Fibroblast of the aortic adventitia (primary cell): ENCODE data around the gene ZMYND12. TPM values are rescaled to one million over a fixed set of nuclear protein-coding genes. Genes with fewer than 3 reads are reported as not detected.

Experiments
- DNase-seq: peaks from one replicate; pipeline ENCODE4 v3.0.0-alpha.2; 2010; ENCODE audit warnings: low read depth
- H3K4me3 ChIP-seq: 2 replicates; pipeline ENCODE4 v1.5.1; 2011; ENCODE audit warnings: low read depth, mild to moderate bottlenecking, control low read depth, low read length, moderate library complexity
- small RNA-seq: library from RNA; depleted of rRNA; stranded (forward); fragments of <200 nt; gene quantifications from one replicate; pipeline ENCODE3, GENCODE V24; 2012
- total RNA-seq: library from RNA; depleted of rRNA; stranded (reverse); fragments of >200 nt; gene quantifications from 2 replicates; pipeline ENCODE4 v1.2.3, GENCODE V29; 2012; ENCODE audit warnings: low replicate concordance
- TF ChIP-seq, protein P1 (sequence below): IDR thresholded peaks from 2 replicates; pipeline ENCODE4 v1.5.1; 2011; ENCODE audit warnings: mild to moderate bottlenecking, low read length, control low read depth, inconsistent platforms; ENCODE audit not compliant: insufficient read depth

The ZMYND12 gene
- total RNA-seq, 1 donor = 1.6 TPM

DNA sequence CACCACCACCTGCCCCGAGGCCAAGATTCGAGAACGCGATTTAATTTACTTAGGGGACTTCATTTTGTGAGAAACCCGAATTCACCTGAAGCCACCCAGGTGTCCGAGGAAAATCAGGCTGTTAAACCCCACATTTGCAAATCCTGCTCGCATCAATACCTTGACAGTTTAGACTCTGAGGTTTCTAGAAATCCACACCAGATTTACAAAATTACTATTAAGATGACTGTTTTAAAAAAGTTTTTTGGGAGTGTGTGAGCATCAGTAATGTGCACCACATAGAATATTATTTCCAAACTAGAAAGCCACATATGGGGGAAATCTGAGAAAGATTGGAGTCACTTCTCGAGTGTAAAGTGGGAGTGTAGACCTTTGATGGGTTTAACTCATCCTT, 74.5 kb downstream of the ZMYND12 start:
- TF ChIP-seq, protein P1, sequence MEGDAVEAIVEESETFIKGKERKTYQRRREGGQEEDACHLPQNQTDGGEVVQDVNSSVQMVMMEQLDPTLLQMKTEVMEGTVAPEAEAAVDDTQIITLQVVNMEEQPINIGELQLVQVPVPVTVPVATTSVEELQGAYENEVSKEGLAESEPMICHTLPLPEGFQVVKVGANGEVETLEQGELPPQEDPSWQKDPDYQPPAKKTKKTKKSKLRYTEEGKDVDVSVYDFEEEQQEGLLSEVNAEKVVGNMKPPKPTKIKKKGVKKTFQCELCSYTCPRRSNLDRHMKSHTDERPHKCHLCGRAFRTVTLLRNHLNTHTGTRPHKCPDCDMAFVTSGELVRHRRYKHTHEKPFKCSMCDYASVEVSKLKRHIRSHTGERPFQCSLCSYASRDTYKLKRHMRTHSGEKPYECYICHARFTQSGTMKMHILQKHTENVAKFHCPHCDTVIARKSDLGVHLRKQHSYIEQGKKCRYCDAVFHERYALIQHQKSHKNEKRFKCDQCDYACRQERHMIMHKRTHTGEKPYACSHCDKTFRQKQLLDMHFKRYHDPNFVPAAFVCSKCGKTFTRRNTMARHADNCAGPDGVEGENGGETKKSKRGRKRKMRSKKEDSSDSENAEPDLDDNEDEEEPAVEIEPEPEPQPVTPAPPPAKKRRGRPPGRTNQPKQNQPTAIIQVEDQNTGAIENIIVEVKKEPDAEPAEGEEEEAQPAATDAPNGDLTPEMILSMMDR = no peak
- no peak for DNase-seq
- no peak overlapping the region for H3K4me3 ChIP-seq

DNA sequence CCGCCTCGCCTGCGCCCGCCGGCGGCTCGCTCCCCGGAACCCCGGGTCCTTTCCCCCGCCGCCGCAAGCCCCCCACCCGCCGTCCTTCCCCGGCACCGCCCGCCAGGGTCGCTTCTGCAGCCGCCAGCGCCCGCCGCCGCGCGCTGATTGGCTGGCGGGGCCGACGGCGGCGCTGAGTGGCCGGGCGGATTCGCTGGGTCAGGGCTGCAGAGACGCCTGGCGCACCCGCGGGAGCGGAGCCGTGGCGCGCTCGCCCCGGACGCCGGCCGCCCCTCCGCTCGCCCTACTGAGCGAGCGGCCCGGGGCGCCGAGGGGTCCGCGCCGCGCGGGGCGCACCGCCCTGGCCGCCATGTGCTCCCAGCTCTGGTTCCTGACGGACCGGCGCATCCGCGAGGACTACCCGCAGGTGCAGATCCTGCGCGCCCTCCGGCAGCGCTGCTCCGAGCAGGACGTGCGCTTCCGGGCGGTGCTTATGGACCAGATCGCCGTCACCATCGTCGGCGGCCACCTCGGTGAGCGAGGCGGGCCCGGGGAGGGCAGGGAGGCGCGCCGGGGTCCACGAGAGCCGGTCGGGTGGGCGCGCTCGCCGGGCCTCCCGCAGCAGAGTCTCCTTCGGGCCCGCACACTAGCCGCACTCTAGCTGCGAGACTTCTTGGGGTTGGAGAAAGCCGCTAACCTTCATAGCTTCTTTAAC, 75.1 kb downstream of the ZMYND12 start, which contains the start of gene RIMKLA:
Gene RIMKLA, plus strand, starts transcription at position 207 of the 694 bp plus-strand sequence. Its CDS starts 143 bp downstream, at position 350.
- peak within 1 kb of the TSS; percentile 53 for H3K4me3 ChIP-seq
- TF ChIP-seq, protein P1 = no peak
- no peak for DNase-seq

Small RNA genes lying within 50 kb of the gene (small RNA-seq; reads per million reads assigned to genes)
- gene TMSB4XP1 = not detected

Other genes with a start within 250 kb of the ZMYND12 start
- gene FOXJ3, start 120.8 kb downstream of the ZMYND12 start, total RNA-seq = 17.4 and 38.0 TPM in 2 replicates
- gene RIMKLA, start 75.2 kb downstream of the ZMYND12 start, total RNA-seq = 0.09 TPM in 1 of 2 replicates, not detected in the other
- 44.2 and 58.8 TPM in 2 replicates for gene PPCS, start 521 bp upstream of the ZMYND12 start, total RNA-seq
- 1.4 and 5.8 TPM in 2 replicates for gene CCDC30, start 7.3 kb upstream of the ZMYND12 start, total RNA-seq
- gene PPIH, start 202.4 kb upstream of the ZMYND12 start, total RNA-seq = 26.0 and 29.2 TPM in 2 replicates
- gene YBX1, start 226.4 kb upstream of the ZMYND12 start, total RNA-seq = 449 and 792 TPM in 2 replicates